H9 (cell line): ENCODE data around the gene CDH23. TPM values are rescaled to one million over a fixed set of nuclear protein-coding genes. Genes with fewer than 3 reads are reported as not detected.

ENCODE experiments used
- DNase-seq: peaks from one replicate; pipeline ENCODE4 v3.0.0-alpha.2; 2017
- H2AFZ ChIP-seq: one replicate; pipeline ENCODE4 v1.6.1; 2013; ENCODE audit warnings: mild to moderate bottlenecking, low read length, control low read depth, moderate library complexity
- H2AK5ac ChIP-seq: 2 replicates; pipeline ENCODE4 v1.6.1; 2013; ENCODE audit warnings: low read length, control low read depth, mixed read lengths; ENCODE audit not compliant: insufficient read length
- H2BK120ac ChIP-seq: one replicate; pipeline ENCODE4 v1.6.1; 2013; ENCODE audit warnings: low read depth, mild to moderate bottlenecking, low read length, control low read depth, inconsistent platforms; ENCODE audit not compliant: poor library complexity, severe bottlenecking
- H2BK12ac ChIP-seq: 2 replicates; pipeline ENCODE4 v1.6.1; 2013; ENCODE audit warnings: low read length, control low read depth, mixed read lengths, low read depth; ENCODE audit not compliant: insufficient read length
- H2BK15ac ChIP-seq: 2 replicates; pipeline ENCODE4 v1.6.1; 2013; ENCODE audit warnings: low read depth, low read length, control low read depth
- H2BK20ac ChIP-seq: one replicate; pipeline ENCODE4 v1.6.1; 2013; ENCODE audit warnings: low read depth, mild to moderate bottlenecking, low read length, control low read depth, inconsistent platforms; ENCODE audit not compliant: poor library complexity, severe bottlenecking
- H2BK5ac ChIP-seq: 2 replicates; pipeline ENCODE4 v1.6.1; 2013; ENCODE audit warnings: low read length, control low read depth, mixed read lengths; ENCODE audit not compliant: insufficient read length
- H3K14ac ChIP-seq: 2 replicates; pipeline ENCODE4 v1.6.1; 2013; ENCODE audit warnings: low read length, control low read depth; ENCODE audit not compliant: insufficient read depth
- H3K18ac ChIP-seq: 2 replicates; pipeline ENCODE4 v1.6.1; 2013; ENCODE audit warnings: low read depth, mild to moderate bottlenecking, mixed read lengths, low read length, control low read depth; ENCODE audit not compliant: insufficient read length
- H3K23ac ChIP-seq: 2 replicates; pipeline ENCODE4 v1.6.1; 2013; ENCODE audit warnings: low read length, control low read depth, mixed read lengths, low read depth; ENCODE audit not compliant: insufficient read length
- H3K23me2 ChIP-seq: 2 replicates; pipeline ENCODE4 v1.6.1; 2013; ENCODE audit warnings: low read depth, mild to moderate bottlenecking, mixed read lengths, low read length, control low read depth; ENCODE audit not compliant: insufficient read length, poor library complexity, severe bottlenecking
- H3K27ac ChIP-seq: 2 replicates; pipeline ENCODE4 v1.5.1; 2013; ENCODE audit warnings: low read length, control low read depth, mixed read lengths, low read depth; ENCODE audit not compliant: insufficient read length
- H3K27me3 ChIP-seq: 2 replicates; pipeline ENCODE4 v1.6.1; 2013; ENCODE audit warnings: low read length, control low read depth, inconsistent platforms; ENCODE audit not compliant: insufficient read depth
- H3K4ac ChIP-seq: 2 replicates; pipeline ENCODE4 v1.6.1; 2013; ENCODE audit warnings: low read depth, mild to moderate bottlenecking, control low read depth, inconsistent platforms, low read length, moderate library complexity
- H3K4me1 ChIP-seq: 2 replicates; pipeline ENCODE4 v1.6.1; 2013; ENCODE audit warnings: low read length, control low read depth, inconsistent platforms; ENCODE audit not compliant: insufficient read depth
- H3K4me2 ChIP-seq: 2 replicates; pipeline ENCODE4 v1.6.1; 2013; ENCODE audit warnings: low read length, control low read depth, mixed read lengths; ENCODE audit not compliant: insufficient read length, insufficient read depth
- H3K56ac ChIP-seq: 2 replicates; pipeline ENCODE4 v1.6.1; 2013; ENCODE audit warnings: low read depth, mild to moderate bottlenecking, mixed read lengths, low read length, control low read depth; ENCODE audit not compliant: insufficient read length
- H3K79me1 ChIP-seq: 2 replicates; pipeline ENCODE4 v1.6.1; 2013; ENCODE audit warnings: low read depth, mild to moderate bottlenecking, moderate library complexity, low read length, control low read depth, inconsistent platforms; ENCODE audit not compliant: insufficient read depth, poor library complexity, severe bottlenecking
- H3K79me2 ChIP-seq: 2 replicates; pipeline ENCODE4 v1.6.1; 2013; ENCODE audit warnings: low read length, control low read depth, inconsistent platforms; ENCODE audit not compliant: insufficient read depth
- H3K9ac ChIP-seq: 2 replicates; pipeline ENCODE4 v1.6.1; 2013; ENCODE audit warnings: low read length, control low read depth, mixed read lengths; ENCODE audit not compliant: insufficient read length; ENCODE audit errors: extremely low read depth
- H3K9me3 ChIP-seq: one replicate; pipeline ENCODE4 v1.6.1; 2013; ENCODE audit warnings: low read depth, low read length, inconsistent platforms; ENCODE audit not compliant: control insufficient read depth
- H3T11ph ChIP-seq: one replicate; pipeline ENCODE4 v1.6.1; 2013; ENCODE audit warnings: mild to moderate bottlenecking, low read length, control low read depth, inconsistent platforms
- H4K20me1 ChIP-seq: one replicate; pipeline ENCODE4 v1.6.1; 2013; ENCODE audit not compliant: control insufficient read depth, insufficient read length, insufficient read depth
- H4K5ac ChIP-seq: 2 replicates; pipeline ENCODE4 v1.6.1; 2013; ENCODE audit warnings: low read depth, mild to moderate bottlenecking, mixed read lengths, low read length, control low read depth; ENCODE audit not compliant: insufficient read length
- H4K8ac ChIP-seq: replicated peaks from 2 replicates; pipeline ENCODE4 v1.6.1; 2013; ENCODE audit warnings: low read length, control low read depth, mixed read lengths, low read depth; ENCODE audit not compliant: insufficient read length
- H4K91ac ChIP-seq: 2 replicates; pipeline ENCODE4 v1.6.1; 2013; ENCODE audit warnings: low read depth, mild to moderate bottlenecking, moderate library complexity, mixed read lengths, low read length, control low read depth; ENCODE audit not compliant: insufficient read length
- H3K27ac Mint-ChIP-seq, 3 experiments: 2 replicates in 2 of 3; 3 replicates in 1 of 3; pipeline ENCODE4 v1.8.0; 2020 to 2021; ENCODE audit warnings: mixed read lengths in 3 of 3, mild to moderate bottlenecking in 1 of 3, moderate library complexity in 1 of 3
- H3K27me3 Mint-ChIP-seq: 2 replicates; pipeline ENCODE4 v1.8.0; 2021; ENCODE audit warnings: low read depth, mild to moderate bottlenecking, moderate library complexity, mixed read lengths
- H3K36me3 Mint-ChIP-seq, 3 experiments: 2 replicates in 2 of 3; 3 replicates in 1 of 3; pipeline ENCODE4 v1.8.0; 2020 to 2021; ENCODE audit warnings: low read depth in 3 of 3, mixed read lengths in 3 of 3; ENCODE audit not compliant: insufficient read depth in 1 of 3
- H3K4me1 Mint-ChIP-seq, 2 experiments: 2 replicates each; pipeline ENCODE4 v1.8.0; 2020; ENCODE audit warnings: mixed read lengths in 2 of 2
- H3K4me3 Mint-ChIP-seq, 2 experiments: 2 replicates in 1 of 2; 3 replicates in 1 of 2; pipeline ENCODE4 v1.8.0; 2020 to 2021; ENCODE audit warnings: mild to moderate bottlenecking in 2 of 2, mixed read lengths in 2 of 2, moderate library complexity in 1 of 2
- H3K9me3 Mint-ChIP-seq, 2 experiments: 2 replicates in 1 of 2; 3 replicates in 1 of 2; pipeline ENCODE4 v1.8.0; 2020; ENCODE audit warnings: mild to moderate bottlenecking in 2 of 2, mixed read lengths in 2 of 2, moderate library complexity in 1 of 2
- CTCF ChIP-seq: fragments of 200-600 bp; sonication (generic); conservative IDR thresholded peaks from 3 replicates; pipeline ENCODE4 v1.8.0; 2021; ENCODE audit warnings: antibody characterized with exemption, mild to moderate bottlenecking
- WGBS: extraction: QIAGEN DNeasy Blood & Tissue Kit; methylation state at CpG from one replicate; pipeline ENCODE4 v1.1.7; 2013; ENCODE audit warnings: missing lambda C conversion rate, low lambda C conversion rate, mixed read lengths; ENCODE audit not compliant: insufficient read length; ENCODE audit errors: extremely low coverage; 5-methylcytosine and 5-hydroxymethylcytosine counted together
- total RNA-seq: library from RNA; stranded (reverse); gene quantifications from 2 replicates; pipeline ENCODE4 v1.2.1, GENCODE V29; 2021

CDH23 gene
- total RNA-seq, 1 experiment from 2014 or later, result 2.1 TPM

GRCh38 chr10:71594934-71595571, 198.3 kb downstream of the CDH23 start:
- H3K9me3 Mint-ChIP-seq, result no peaks in the 10 kb centered on the region
- Histone ChIP-seq H2BK120ac (no peak overlapping the region), H3K27ac (no peak overlapping the region), H4K5ac (no peak overlapping the region), H2BK15ac (no peak overlapping the region), H2BK5ac (no peak overlapping the region), H2BK12ac (no peak overlapping the region), H2AFZ (no peak overlapping the region), H3K4ac (no peak overlapping the region), H3K23ac (no peak overlapping the region), H4K20me1 (no peaks in the 10 kb centered on the region), H3K56ac (no peak overlapping the region), H3K4me1 (no peaks in the 10 kb centered on the region), H3K4me2 (no peak overlapping the region), H3K79me2 (no peaks in the 10 kb centered on the region), H4K8ac (no peak overlapping the region), H2BK20ac (no peak overlapping the region), H3T11ph (no peak overlapping the region), H3K9me3 (no peaks in the 10 kb centered on the region), H4K91ac (no peak overlapping the region), H3K79me1 (no peaks in the 10 kb centered on the region), H3K14ac (no peak overlapping the region), H2AK5ac (no peak overlapping the region), H3K23me2 (no peaks in the 10 kb centered on the region), H3K27me3 (no peaks in the 10 kb centered on the region), H3K9ac (no peak overlapping the region), H3K18ac (no peak overlapping the region)
- H3K27me3 Mint-ChIP-seq, result peaks cover 8% of the 10 kb centered on the region
- no CpG with 5 or more reads among the region's 8 CpGs for WGBS
- TF ChIP-seq CTCF, result no peak
- H3K27ac Mint-ChIP-seq, result no peak overlapping the region; a peak in 2 of 7 replicates
- no peaks in the 10 kb centered on the region; a peak in 1 of 7 replicates for H3K36me3 Mint-ChIP-seq
- H3K4me1 Mint-ChIP-seq, result peaks cover 10 to 25% of the 10 kb centered on the region in 2 experiments
- no peak overlapping the region for H3K4me3 Mint-ChIP-seq
- DNase-seq, result no peak
